ENCODE measurements around the gene GNA15.

- TF ChIP-seq CTCF (IDR thresholded peaks at IDR 0.05) (no peak), POLR2A (IDR thresholded peaks at IDR 0.05) (no peak)
Measured at GRCh38 chr19:3117716-3118115, 18.1 kb upstream of the GNA15 start.

Measured in Peyer's patch (tissue), 4 donors.